ENCODE data around the gene BTBD9.
"Not testable (repeated sequence)": the region's sequence is repeated elsewhere in the genome, so short reads cannot be mapped to it uniquely, and the experiment has no call there.

Gene BTBD9

GRCh38 chr6:38434051-38434450, 205.7 kb downstream of the BTBD9 start:
- Histone ChIP-seq H3K27ac (ENCODE audit: low read depth, low read length, severe bottlenecking) (no peak overlapping the region), H3K4me3 (ENCODE audit: extremely low read depth, insufficient read depth, low read length, poor library complexity, severe bottlenecking) (no peak overlapping the region), H3K36me3 (ENCODE audit: control insufficient read depth, insufficient read depth, low read length) (no peaks in the 10 kb centered on the region), H3K9me3 (ENCODE audit: control insufficient read depth, low read length) (peaks cover 8% of the 10 kb centered on the region), H3K4me1 (ENCODE audit: control insufficient read depth, insufficient read depth, low read length, poor library complexity, severe bottlenecking) (peaks cover 12% of the 10 kb centered on the region)
- 67% methylated on average over 1 of the region's 1 CpG for WGBS, 2 experiments (ENCODE audit: insufficient coverage in 2 of 2)

DNA sequence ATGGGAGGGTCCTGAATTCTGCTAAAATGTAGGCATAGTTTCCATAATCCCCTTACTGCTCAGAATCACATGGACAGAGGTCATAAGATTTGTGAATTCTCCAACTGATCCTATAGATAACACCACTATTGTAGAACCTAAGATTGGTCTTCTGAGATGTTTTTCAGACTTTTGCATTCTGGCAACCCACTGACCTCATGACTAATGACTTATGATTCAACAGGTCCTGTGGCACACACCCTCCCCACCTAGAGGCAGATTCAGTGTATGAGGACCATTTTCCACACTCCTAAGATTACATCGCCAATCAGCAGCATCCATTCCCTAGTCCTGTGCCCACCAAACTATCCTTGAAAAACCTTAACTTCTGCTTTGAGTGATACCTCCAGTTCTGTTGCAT, 207.2 kb downstream of the BTBD9 start:
- H3K9me3 ChIP-seq (ENCODE audit: control insufficient read depth, low read length), result peaks cover 8% of the 10 kb centered on the region
- no peak overlapping the region for H3K27ac ChIP-seq (ENCODE audit: low read depth, low read length, severe bottlenecking)
- 90 to 93% methylated on average over 1 of the region's 1 CpG for WGBS, 2 experiments (ENCODE audit: insufficient coverage in 2 of 2)
- H3K4me1 ChIP-seq (ENCODE audit: control insufficient read depth, insufficient read depth, low read length, poor library complexity, severe bottlenecking), result peaks cover 11% of the 10 kb centered on the region
- H3K4me3 ChIP-seq (ENCODE audit: extremely low read depth, insufficient read depth, low read length, poor library complexity, severe bottlenecking), result no peak overlapping the region
- H3K36me3 ChIP-seq (ENCODE audit: control insufficient read depth, insufficient read depth, low read length), result no peaks in the 10 kb centered on the region

DNA sequence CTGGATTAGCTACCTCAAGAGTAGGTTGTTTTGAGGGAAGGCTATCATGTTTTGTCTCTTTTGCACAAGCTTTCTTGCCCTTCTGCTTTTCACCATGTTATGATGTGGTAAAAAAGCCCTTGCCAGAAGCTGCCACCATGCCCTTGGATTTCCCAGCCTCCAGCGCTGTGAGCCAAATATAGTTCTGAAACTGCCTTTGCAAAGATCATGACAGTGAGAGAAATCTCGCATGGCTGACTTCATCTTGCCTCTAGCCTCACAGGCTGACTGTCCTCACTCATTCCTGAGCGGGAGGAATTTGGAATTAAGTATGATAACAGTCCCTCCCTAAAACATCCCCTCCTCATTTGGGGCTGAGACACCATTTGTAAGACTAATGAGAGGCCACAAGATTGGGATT, 207.7 kb downstream of the BTBD9 start:
- H3K4me3 ChIP-seq (ENCODE audit: extremely low read depth, insufficient read depth, low read length, poor library complexity, severe bottlenecking), result no peak overlapping the region
- H3K4me1 ChIP-seq (ENCODE audit: control insufficient read depth, insufficient read depth, low read length, poor library complexity, severe bottlenecking), result peaks cover 7% of the 10 kb centered on the region
- no peak overlapping the region for H3K27ac ChIP-seq (ENCODE audit: low read depth, low read length, severe bottlenecking)
- peaks cover 8% of the 10 kb centered on the region for H3K9me3 ChIP-seq (ENCODE audit: control insufficient read depth, low read length)
- WGBS, 2 experiments (ENCODE audit: insufficient coverage in 2 of 2), result 91 to 100% methylated on average over 1 of the region's 3 CpGs
- H3K36me3 ChIP-seq (ENCODE audit: control insufficient read depth, insufficient read depth, low read length), result no peaks in the 10 kb centered on the region

- no peak overlapping the region for H3K4me3 ChIP-seq (ENCODE audit: extremely low read depth, insufficient read depth, low read length, poor library complexity, severe bottlenecking)
- peaks cover 8% of the 10 kb centered on the region for H3K9me3 ChIP-seq (ENCODE audit: control insufficient read depth, low read length)
- no peak overlapping the region for H3K27ac ChIP-seq (ENCODE audit: low read depth, low read length, severe bottlenecking)
- no peaks in the 10 kb centered on the region for H3K4me1 ChIP-seq (ENCODE audit: control insufficient read depth, insufficient read depth, low read length, poor library complexity, severe bottlenecking)
- no peaks in the 10 kb centered on the region for H3K36me3 ChIP-seq (ENCODE audit: control insufficient read depth, insufficient read depth, low read length)
- WGBS, 2 experiments (ENCODE audit: insufficient coverage in 2 of 2), result 88 to 92% methylated on average over 2 to 3 of the region's 3 CpGs
These were observed 210.2 kb downstream of the BTBD9 start for GRCh38 chr6:38429546-38429945.

- Histone ChIP-seq H3K27ac (ENCODE audit: low read depth, low read length, severe bottlenecking) (no peak overlapping the region), H3K36me3 (ENCODE audit: control insufficient read depth, insufficient read depth, low read length) (no peaks in the 10 kb centered on the region), H3K4me3 (ENCODE audit: extremely low read depth, insufficient read depth, low read length, poor library complexity, severe bottlenecking) (no peak overlapping the region), H3K4me1 (ENCODE audit: control insufficient read depth, insufficient read depth, low read length, poor library complexity, severe bottlenecking) (no peaks in the 10 kb centered on the region), H3K9me3 (ENCODE audit: control insufficient read depth, low read length) (peaks cover 8% of the 10 kb centered on the region)
- 0 to 43% methylated on average over 1 to 2 of the region's 2 CpGs for WGBS, 2 experiments (ENCODE audit: insufficient coverage in 2 of 2)
These were observed 212.1 kb downstream of the BTBD9 start for GRCh38 chr6:38427492-38428210.

DNA sequence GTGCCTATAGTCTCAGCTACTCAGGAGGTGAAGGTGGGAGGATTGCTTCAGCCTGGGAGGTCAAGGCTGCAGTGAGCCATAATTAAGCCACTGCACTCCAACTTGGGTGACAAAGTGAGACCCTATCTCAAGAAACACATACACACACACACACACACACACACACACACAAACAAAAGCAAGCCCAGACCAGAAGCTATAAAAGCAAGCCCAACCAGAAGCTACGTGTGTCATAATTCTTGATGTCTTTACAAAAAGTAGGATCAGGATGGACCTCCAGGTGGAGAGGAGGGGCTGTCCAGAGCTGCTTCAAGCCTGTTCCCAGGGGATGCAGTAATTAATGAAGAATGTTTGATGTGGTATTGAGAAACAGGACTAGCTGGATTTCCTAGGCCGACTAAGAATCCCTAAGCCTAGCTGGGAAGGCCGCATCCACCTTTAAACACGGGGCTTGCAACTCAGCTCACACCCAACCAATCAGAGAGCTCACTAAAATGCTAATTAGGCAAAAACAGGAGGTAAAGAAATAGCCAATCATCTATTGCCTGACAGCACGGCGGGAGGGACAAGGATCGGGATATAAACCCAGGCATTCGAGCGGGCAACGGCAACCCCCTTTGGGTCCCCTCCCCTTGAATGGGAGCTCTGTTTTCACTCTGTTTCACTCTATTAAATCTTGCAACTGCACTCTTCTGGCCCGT, 213.8 kb downstream of the BTBD9 start:
- WGBS, 2 experiments (ENCODE audit: insufficient coverage in 2 of 2), result 93% methylated on average over 7 to 8 of the region's 11 CpGs
- not testable (repeated sequence) for H3K27ac ChIP-seq (ENCODE audit: low read depth, low read length, severe bottlenecking); H3K4me3 ChIP-seq (ENCODE audit: extremely low read depth, insufficient read depth, low read length, poor library complexity, severe bottlenecking); H3K9me3 ChIP-seq (ENCODE audit: control insufficient read depth, low read length); H3K4me1 ChIP-seq (ENCODE audit: control insufficient read depth, insufficient read depth, low read length, poor library complexity, severe bottlenecking); H3K36me3 ChIP-seq (ENCODE audit: control insufficient read depth, insufficient read depth, low read length)

GRCh38 chr6:38423746-38424145, 216.0 kb downstream of the BTBD9 start:
- 43 to 57% methylated on average over 2 to 3 of the region's 4 CpGs for WGBS, 2 experiments (ENCODE audit: insufficient coverage in 2 of 2)
- Histone ChIP-seq H3K4me1 (ENCODE audit: control insufficient read depth, insufficient read depth, low read length, poor library complexity, severe bottlenecking) (no peaks in the 10 kb centered on the region), H3K36me3 (ENCODE audit: control insufficient read depth, insufficient read depth, low read length) (no peaks in the 10 kb centered on the region), H3K9me3 (ENCODE audit: control insufficient read depth, low read length) (no peaks in the 10 kb centered on the region), H3K4me3 (ENCODE audit: extremely low read depth, insufficient read depth, low read length, poor library complexity, severe bottlenecking) (no peak overlapping the region), H3K27ac (ENCODE audit: low read depth, low read length, severe bottlenecking) (no peak overlapping the region)

GRCh38 chr6:38420207-38420606, 219.5 kb downstream of the BTBD9 start:
- Histone ChIP-seq H3K27ac (ENCODE audit: low read depth, low read length, severe bottlenecking) (no peak overlapping the region), H3K36me3 (ENCODE audit: control insufficient read depth, insufficient read depth, low read length) (no peaks in the 10 kb centered on the region), H3K9me3 (ENCODE audit: control insufficient read depth, low read length) (no peaks in the 10 kb centered on the region), H3K4me1 (ENCODE audit: control insufficient read depth, insufficient read depth, low read length, poor library complexity, severe bottlenecking) (no peaks in the 10 kb centered on the region), H3K4me3 (ENCODE audit: extremely low read depth, insufficient read depth, low read length, poor library complexity, severe bottlenecking) (no peak overlapping the region)
- WGBS, 2 experiments (ENCODE audit: insufficient coverage in 2 of 2), result 100% methylated on average over 1 to 2 of the region's 2 CpGs

- Histone ChIP-seq H3K36me3 (ENCODE audit: control insufficient read depth, insufficient read depth, low read length) (no peaks in the 10 kb centered on the region), H3K9me3 (ENCODE audit: control insufficient read depth, low read length) (no peaks in the 10 kb centered on the region), H3K4me1 (ENCODE audit: control insufficient read depth, insufficient read depth, low read length, poor library complexity, severe bottlenecking) (no peaks in the 10 kb centered on the region), H3K4me3 (ENCODE audit: extremely low read depth, insufficient read depth, low read length, poor library complexity, severe bottlenecking) (no peak overlapping the region), H3K27ac (ENCODE audit: low read depth, low read length, severe bottlenecking) (no peak overlapping the region)
- 92 to 100% methylated on average over 2 to 3 of the region's 6 CpGs for WGBS, 2 experiments (ENCODE audit: insufficient coverage in 2 of 2)
These were observed 222.2 kb downstream of the BTBD9 start for GRCh38 chr6:38417521-38417920.

- Histone ChIP-seq H3K4me3 (ENCODE audit: extremely low read depth, insufficient read depth, low read length, poor library complexity, severe bottlenecking) (no peak overlapping the region), H3K9me3 (ENCODE audit: control insufficient read depth, low read length) (no peaks in the 10 kb centered on the region), H3K36me3 (ENCODE audit: control insufficient read depth, insufficient read depth, low read length) (no peaks in the 10 kb centered on the region), H3K27ac (ENCODE audit: low read depth, low read length, severe bottlenecking) (no peak overlapping the region), H3K4me1 (ENCODE audit: control insufficient read depth, insufficient read depth, low read length, poor library complexity, severe bottlenecking) (no peaks in the 10 kb centered on the region)
- WGBS, 2 experiments (ENCODE audit: insufficient coverage in 2 of 2), result 93 to 97% methylated on average over 3 to 4 of the region's 5 CpGs
These were observed 224.3 kb downstream of the BTBD9 start for GRCh38 chr6:38415231-38416005.

Data from mesodermal cell (in vitro differentiated cells).